Memory B cell (primary cell): ENCODE measurements around the gene ATOH7.
A peak's percentile ranks its signal among the peaks of the same experiment; 100 is the strongest.
"Not testable (repeated sequence)": the region's sequence is repeated elsewhere in the genome, so short reads cannot be mapped to it uniquely, and the experiment has no call there.

Source experiments
- ATAC-seq: fragments of 150-1000 bp; cut with Tn5 transposase; 2 replicates; pipeline ENCODE4 v1.10.0; 2021; ENCODE audit warnings: low read depth, mild to moderate bottlenecking, moderate library complexity
- DNase-seq, 2 donors: peaks; one replicate each; pipeline ENCODE4 v3.0.0; 2022; ENCODE audit warnings: low spot score in 2 of 2
- H3K27ac Mint-ChIP-seq: one replicate; pipeline ENCODE4 v1.8.0; 2022; ENCODE audit warnings: mild to moderate bottlenecking, moderate library complexity, mixed read lengths
- H3K27me3 Mint-ChIP-seq: one replicate; pipeline ENCODE4 v1.8.0; 2022; ENCODE audit warnings: mixed read lengths
- H3K36me3 Mint-ChIP-seq: one replicate; pipeline ENCODE4 v1.8.0; 2022; ENCODE audit warnings: mild to moderate bottlenecking, mixed read lengths
- H3K4me1 Mint-ChIP-seq: one replicate; pipeline ENCODE4 v1.8.0; 2022; ENCODE audit warnings: mixed read lengths
- H3K4me3 Mint-ChIP-seq: one replicate; pipeline ENCODE4 v1.8.0; 2022; ENCODE audit warnings: mild to moderate bottlenecking, moderate library complexity, mixed read lengths
- H3K9me3 Mint-ChIP-seq: one replicate; pipeline ENCODE4 v1.8.0; 2022; ENCODE audit warnings: mixed read lengths

The ATOH7 gene

GRCh38 chr10:68223535-68224165, 8.3 kb downstream of the ATOH7 start:
- Mint-ChIP-seq H3K27me3 (peaks cover 3% of the 10 kb centered on the region), H3K36me3 (no peaks in the 10 kb centered on the region), H3K4me3 (no peak overlapping the region), H3K9me3 (no peaks in the 10 kb centered on the region), H3K4me1 (peaks cover 2% of the 10 kb centered on the region), H3K27ac (no peak overlapping the region)
- DNase-seq (no peak), ATAC-seq (peak; percentile 39)

GRCh38 chr10:68222391-68222790, 9.5 kb downstream of the ATOH7 start:
- ATAC-seq (no peak), DNase-seq (no peak)
- Mint-ChIP-seq H3K27ac (no peak overlapping the region), H3K36me3 (no peaks in the 10 kb centered on the region), H3K27me3 (peaks cover 1% of the 10 kb centered on the region), H3K4me1 (peaks cover 2% of the 10 kb centered on the region), H3K4me3 (no peak overlapping the region), H3K9me3 (no peaks in the 10 kb centered on the region)

GRCh38 chr10:68221196-68221595, 10.7 kb downstream of the ATOH7 start:
- ATAC-seq (no peak), DNase-seq (no peak)
- no peak overlapping the region for H3K4me3 Mint-ChIP-seq
- H3K27ac Mint-ChIP-seq: no peak overlapping the region
- H3K4me1 Mint-ChIP-seq: peaks cover 2% of the 10 kb centered on the region
- no peaks in the 10 kb centered on the region for H3K9me3 Mint-ChIP-seq
- H3K27me3 Mint-ChIP-seq: peaks cover 6% of the 10 kb centered on the region
- H3K36me3 Mint-ChIP-seq: no peaks in the 10 kb centered on the region

- H3K27ac Mint-ChIP-seq: no peak overlapping the region
- peaks cover 2% of the 10 kb centered on the region for H3K4me1 Mint-ChIP-seq
- no peak for DNase-seq
- no peaks in the 10 kb centered on the region for H3K36me3 Mint-ChIP-seq
- H3K27me3 Mint-ChIP-seq: peaks cover 6% of the 10 kb centered on the region
- no peak for ATAC-seq
- H3K4me3 Mint-ChIP-seq: no peak overlapping the region
- no peaks in the 10 kb centered on the region for H3K9me3 Mint-ChIP-seq
Observed at GRCh38 chr10:68218786-68219185, 13.1 kb downstream of the ATOH7 start.

GRCh38 chr10:68212721-68213352, 19.1 kb downstream of the ATOH7 start:
- H3K27me3 Mint-ChIP-seq: peaks cover 5% of the 10 kb centered on the region
- no peaks in the 10 kb centered on the region for H3K36me3 Mint-ChIP-seq
- no peaks in the 10 kb centered on the region for H3K9me3 Mint-ChIP-seq
- peak; percentile 47 for ATAC-seq
- no peak overlapping the region for H3K4me3 Mint-ChIP-seq
- H3K27ac Mint-ChIP-seq: no peak overlapping the region
- DNase-seq: peak in 1 of 2 donors; percentile 7
- no peaks in the 10 kb centered on the region for H3K4me1 Mint-ChIP-seq

- DNase-seq (no peak), ATAC-seq (no peak)
- Mint-ChIP-seq H3K4me3 (no peak overlapping the region), H3K27me3 (peaks cover 4% of the 10 kb centered on the region), H3K4me1 (no peaks in the 10 kb centered on the region), H3K27ac (no peak overlapping the region), H3K36me3 (no peaks in the 10 kb centered on the region), H3K9me3 (no peaks in the 10 kb centered on the region)
Observed at GRCh38 chr10:68211669-68212068, 20.2 kb downstream of the ATOH7 start.

- DNase-seq (no peak), ATAC-seq (no peak)
- no peak overlapping the region for H3K27ac Mint-ChIP-seq
- H3K4me1 Mint-ChIP-seq: no peaks in the 10 kb centered on the region
- no peak overlapping the region for H3K4me3 Mint-ChIP-seq
- H3K36me3 Mint-ChIP-seq: no peaks in the 10 kb centered on the region
- no peaks in the 10 kb centered on the region for H3K9me3 Mint-ChIP-seq
- peaks cover 7% of the 10 kb centered on the region for H3K27me3 Mint-ChIP-seq
Observed at GRCh38 chr10:68208424-68209042, 23.4 kb downstream of the ATOH7 start.

- Mint-ChIP-seq H3K4me3 (no peak overlapping the region), H3K4me1 (no peaks in the 10 kb centered on the region), H3K36me3 (no peaks in the 10 kb centered on the region), H3K27ac (no peak overlapping the region), H3K27me3 (peaks cover 25% of the 10 kb centered on the region), H3K9me3 (no peaks in the 10 kb centered on the region)
- no peak for ATAC-seq
- no peak for DNase-seq
Observed at GRCh38 chr10:68202960-68203353, 29.0 kb downstream of the ATOH7 start.

- Mint-ChIP-seq H3K4me1 (no peaks in the 10 kb centered on the region), H3K36me3 (peaks cover 3% of the 10 kb centered on the region), H3K27ac (no peak overlapping the region), H3K4me3 (no peak overlapping the region), H3K9me3 (peaks cover 2% of the 10 kb centered on the region), H3K27me3 (peaks cover 20% of the 10 kb centered on the region)
- DNase-seq: no peak
- ATAC-seq: no peak
Observed at GRCh38 chr10:68196701-68197100, 35.2 kb downstream of the ATOH7 start.

- peaks cover 20% of the 10 kb centered on the region for H3K27me3 Mint-ChIP-seq
- ATAC-seq, H3K4me3 Mint-ChIP-seq, H3K9me3 Mint-ChIP-seq, DNase-seq, H3K4me1 Mint-ChIP-seq, H3K27ac Mint-ChIP-seq, H3K36me3 Mint-ChIP-seq: not testable (repeated sequence)
Observed at GRCh38 chr10:68195776-68196175, 36.1 kb downstream of the ATOH7 start.

- peaks cover 3% of the 10 kb centered on the region for H3K36me3 Mint-ChIP-seq
- no peak overlapping the region for H3K27ac Mint-ChIP-seq
- DNase-seq (no peak), ATAC-seq (no peak)
- no peaks in the 10 kb centered on the region for H3K4me1 Mint-ChIP-seq
- H3K27me3 Mint-ChIP-seq: peaks cover 17% of the 10 kb centered on the region
- no peak overlapping the region for H3K4me3 Mint-ChIP-seq
- peaks cover 2% of the 10 kb centered on the region for H3K9me3 Mint-ChIP-seq
Observed at GRCh38 chr10:68194290-68194689, 37.6 kb downstream of the ATOH7 start.

GRCh38 chr10:68192113-68192512, 39.8 kb downstream of the ATOH7 start:
- DNase-seq (no peak), ATAC-seq (no peak)
- no peak overlapping the region for H3K27ac Mint-ChIP-seq
- H3K4me1 Mint-ChIP-seq: no peaks in the 10 kb centered on the region
- H3K4me3 Mint-ChIP-seq: no peak overlapping the region
- H3K9me3 Mint-ChIP-seq: peaks cover 2% of the 10 kb centered on the region
- H3K27me3 Mint-ChIP-seq: peaks cover 16% of the 10 kb centered on the region
- H3K36me3 Mint-ChIP-seq: peaks cover 3% of the 10 kb centered on the region

GRCh38 chr10:68188835-68189234, 43.1 kb downstream of the ATOH7 start:
- Mint-ChIP-seq H3K4me3 (no peak overlapping the region), H3K27ac (no peak overlapping the region), H3K27me3 (peaks cover 23% of the 10 kb centered on the region), H3K4me1 (no peaks in the 10 kb centered on the region), H3K9me3 (peaks cover 2% of the 10 kb centered on the region), H3K36me3 (peaks cover 3% of the 10 kb centered on the region)
- no peak for ATAC-seq
- no peak for DNase-seq

GRCh38 chr10:68185085-68185484, 46.8 kb downstream of the ATOH7 start:
- Mint-ChIP-seq H3K36me3 (no peaks in the 10 kb centered on the region), H3K4me1 (no peaks in the 10 kb centered on the region), H3K9me3 (no peaks in the 10 kb centered on the region), H3K4me3 (no peak overlapping the region), H3K27ac (no peak overlapping the region), H3K27me3 (peaks cover 16% of the 10 kb centered on the region)
- no peak for DNase-seq
- no peak for ATAC-seq

- Mint-ChIP-seq H3K27me3 (peaks cover 16% of the 10 kb centered on the region), H3K27ac (no peak overlapping the region), H3K36me3 (no peaks in the 10 kb centered on the region), H3K9me3 (no peaks in the 10 kb centered on the region), H3K4me3 (no peak overlapping the region), H3K4me1 (no peaks in the 10 kb centered on the region)
- no peak for ATAC-seq
- no peak for DNase-seq
Observed at GRCh38 chr10:68184546-68184945, 47.4 kb downstream of the ATOH7 start.
